HG03064 (cell line): Measurements from ENCODE around the gene MTMR3.

Source experiments
- ATAC-seq: cut with Tn5 transposase; IDR thresholded peaks from one replicate; pipeline ENCODE4 v1.9.1; 2021; ENCODE audit warnings: low read depth; ENCODE audit not compliant: unreplicated experiment

The MTMR3 gene

DNA sequence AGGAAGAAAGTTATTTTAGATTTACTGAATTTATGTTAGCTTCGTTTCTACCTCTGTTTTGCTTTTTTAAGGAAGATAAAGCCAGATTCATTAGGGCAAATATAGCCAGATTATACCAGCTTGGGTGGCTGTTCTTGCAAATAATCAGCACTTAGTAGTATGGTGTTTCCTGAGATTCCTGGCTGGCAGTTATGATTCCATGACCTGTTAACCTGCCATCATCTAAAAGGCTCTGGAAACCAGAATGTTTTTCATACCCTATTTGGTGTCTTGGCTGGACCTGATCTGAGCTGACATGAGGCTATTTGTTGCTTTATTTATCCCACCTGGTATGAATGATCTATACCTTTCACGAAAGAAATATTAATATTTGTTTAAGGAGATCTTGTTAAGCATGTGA lies 114.5 kb downstream of the MTMR3 start:
- no peak for ATAC-seq

- no peak for ATAC-seq
Measured at GRCh38 chr22:29998627-29999384, 115.8 kb downstream of the MTMR3 start.

DNA sequence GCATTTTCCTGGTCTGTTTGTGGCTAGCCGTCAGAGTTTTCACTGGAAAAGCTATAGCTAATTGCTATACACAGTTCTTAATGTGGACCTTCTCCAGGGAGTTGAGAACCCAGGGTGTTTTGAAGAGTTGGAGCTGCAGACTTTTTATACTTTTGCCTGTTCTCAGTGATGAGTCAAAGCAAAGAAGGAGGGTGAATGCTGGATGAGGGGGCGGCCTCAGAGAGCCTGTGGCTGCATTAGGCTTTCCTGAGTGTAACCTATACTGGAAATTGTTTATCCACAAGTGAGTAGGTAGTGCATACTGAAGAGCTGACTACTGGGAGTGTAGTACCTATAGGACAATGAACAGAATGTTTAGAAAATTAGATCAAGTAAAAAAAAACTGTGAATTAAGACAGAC lies 117.6 kb downstream of the MTMR3 start:
- no peak for ATAC-seq

GRCh38 chr22:30001459-30001858 lies 118.5 kb downstream of the MTMR3 start:
- ATAC-seq, result no peak

DNA sequence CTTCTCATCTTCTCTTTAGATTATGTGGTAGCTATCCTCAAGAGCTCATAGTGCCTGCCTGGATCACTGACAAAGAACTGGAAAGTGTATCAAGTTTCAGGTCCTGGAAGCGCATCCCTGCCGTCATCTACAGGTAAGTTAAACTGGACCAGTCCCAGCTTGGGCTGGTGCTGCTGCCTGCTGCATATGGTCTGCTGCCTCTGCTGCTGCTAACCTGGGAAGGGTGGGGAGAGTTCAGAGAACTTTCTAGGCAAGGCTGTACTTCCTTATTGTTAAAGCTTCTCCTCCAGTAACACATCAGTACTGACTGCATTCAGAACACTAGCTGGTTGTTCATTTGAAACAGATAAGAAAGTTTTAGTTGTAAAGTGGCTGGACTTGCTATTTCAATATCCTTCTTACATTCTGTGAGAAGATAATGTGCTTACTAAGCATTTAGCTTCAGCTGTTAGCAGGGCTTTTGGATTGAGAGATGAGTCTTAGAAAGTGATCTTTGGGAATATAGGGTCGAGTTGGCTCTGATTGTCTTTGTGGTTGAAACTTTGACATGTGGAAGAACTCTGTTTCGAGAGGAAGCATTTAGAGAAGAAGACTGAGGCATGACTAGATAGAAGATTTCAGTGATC lies 120.0 kb downstream of the MTMR3 start:
- no peak for ATAC-seq

DNA sequence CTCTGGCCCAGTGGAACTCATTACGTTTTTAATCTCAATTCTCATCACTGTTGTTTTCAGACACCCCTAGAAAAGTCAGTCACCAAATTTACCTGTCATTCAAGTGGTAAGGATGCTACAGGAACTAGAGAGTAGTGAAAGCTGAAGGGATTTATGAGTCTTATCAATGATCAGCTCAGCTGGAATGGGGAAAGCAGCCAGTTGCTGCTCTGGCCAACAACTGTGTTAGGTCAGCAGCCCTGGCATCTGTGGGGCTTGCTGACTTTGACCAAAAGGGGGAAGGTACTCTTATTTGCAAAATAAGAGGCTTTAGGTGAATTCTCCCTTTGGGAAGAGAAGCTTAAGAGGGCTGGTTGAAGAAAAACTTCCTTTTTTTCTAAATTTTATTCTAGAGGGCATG lies 121.1 kb downstream of the MTMR3 start:
- ATAC-seq, result no peak

DNA sequence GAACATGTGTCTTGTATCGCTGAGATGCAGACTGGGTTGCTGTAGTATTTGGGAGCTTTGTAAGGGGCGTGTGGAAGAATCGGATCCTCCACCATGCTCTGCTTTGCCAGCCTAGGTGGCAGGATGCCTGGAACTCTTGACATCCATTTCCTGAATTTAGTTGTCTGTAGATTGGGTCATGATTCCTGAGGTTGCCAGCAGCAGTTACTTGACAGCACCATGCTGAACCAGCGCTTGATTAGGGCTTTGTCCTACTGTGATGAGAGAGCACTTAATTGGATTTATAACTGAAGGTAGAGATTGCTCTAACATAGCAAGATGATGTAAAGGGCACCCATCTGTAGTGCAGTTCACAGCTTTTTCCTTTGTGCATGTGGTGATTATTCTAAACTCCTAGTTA lies 121.7 kb downstream of the MTMR3 start:
- no peak for ATAC-seq

DNA sequence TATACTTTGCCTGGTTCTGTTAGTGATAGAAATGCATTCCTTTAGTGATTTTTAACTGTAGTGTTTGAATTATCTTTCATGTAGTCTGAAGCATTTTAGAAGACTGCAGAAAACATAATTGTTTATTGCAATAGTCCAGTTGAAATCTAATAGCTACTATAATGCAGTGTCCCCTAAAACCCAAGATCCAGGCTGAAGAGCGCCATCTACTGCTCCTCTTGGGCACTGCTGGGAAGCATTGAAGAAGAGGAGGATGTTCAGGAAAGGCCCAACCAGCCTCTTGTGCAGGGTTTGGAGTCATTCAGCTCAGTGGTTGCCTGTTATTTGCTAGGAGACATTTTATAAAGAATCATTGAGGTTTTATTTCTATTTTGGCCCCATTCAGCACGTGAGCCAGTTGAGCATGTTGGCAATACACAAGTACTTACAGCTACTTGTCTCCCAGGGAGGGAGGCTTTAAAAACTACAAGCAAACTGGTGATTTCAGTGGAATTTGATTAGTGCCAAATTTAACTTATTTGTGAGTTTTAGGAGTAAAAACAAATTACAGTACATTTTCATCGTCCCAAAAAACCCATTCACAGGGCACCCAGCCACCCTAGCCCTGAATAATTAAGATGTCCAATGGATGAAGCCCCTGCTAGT lies 122.4 kb downstream of the MTMR3 start:
- ATAC-seq, result no peak

DNA sequence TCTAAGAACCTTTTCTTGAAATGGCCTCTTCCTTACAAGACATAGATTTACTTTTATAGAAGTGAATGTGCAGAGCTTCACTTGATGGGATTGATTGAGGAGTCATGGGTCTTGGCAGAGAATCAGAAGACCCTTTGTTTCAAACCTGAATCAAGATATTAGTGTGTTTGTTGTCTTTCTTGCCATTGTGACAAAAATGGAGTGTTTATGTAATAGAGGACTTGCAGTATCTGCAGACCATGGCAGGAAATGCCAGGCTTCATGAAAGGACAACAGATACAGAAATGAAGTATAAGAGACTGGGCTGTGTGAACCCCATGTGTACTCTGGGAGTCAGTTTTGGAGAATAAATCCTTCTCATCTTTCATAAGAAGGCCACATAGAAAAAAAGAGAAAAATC lies 124.4 kb downstream of the MTMR3 start:
- no peak for ATAC-seq

- no peak for ATAC-seq
Measured at GRCh38 chr22:30008401-30008800, 125.4 kb downstream of the MTMR3 start.

GRCh38 chr22:30009478-30009877 lies 126.5 kb downstream of the MTMR3 start:
- no peak for ATAC-seq

DNA sequence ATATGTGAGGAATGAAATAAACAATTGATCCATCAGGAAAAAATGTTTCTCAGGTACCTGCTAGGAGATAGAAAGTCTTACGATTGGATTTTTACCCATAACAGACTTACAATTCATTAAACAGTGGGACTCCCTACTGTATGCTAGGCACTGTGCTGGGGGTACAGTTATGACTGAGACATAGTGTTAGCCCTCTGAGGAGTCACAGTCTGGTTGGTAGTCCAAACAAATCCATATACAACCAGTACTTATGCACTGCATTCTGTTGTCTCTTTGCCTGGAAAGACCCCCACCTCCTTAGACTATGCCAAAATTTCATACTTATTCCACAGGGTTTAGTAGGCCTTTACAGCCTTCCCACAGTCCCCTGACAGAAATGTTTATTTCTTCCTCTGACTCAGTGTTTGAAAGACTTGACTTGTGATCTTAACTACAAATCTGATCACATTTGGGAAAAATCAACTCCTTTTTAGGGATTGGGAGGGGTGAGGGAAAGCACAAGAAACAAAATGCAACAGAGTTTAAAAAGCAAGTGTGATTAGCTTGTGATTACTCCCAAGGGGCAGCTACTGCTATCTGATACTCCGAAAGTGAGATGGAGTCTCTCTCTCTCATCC lies 127.9 kb downstream of the MTMR3 start:
- ATAC-seq, result no peak

DNA sequence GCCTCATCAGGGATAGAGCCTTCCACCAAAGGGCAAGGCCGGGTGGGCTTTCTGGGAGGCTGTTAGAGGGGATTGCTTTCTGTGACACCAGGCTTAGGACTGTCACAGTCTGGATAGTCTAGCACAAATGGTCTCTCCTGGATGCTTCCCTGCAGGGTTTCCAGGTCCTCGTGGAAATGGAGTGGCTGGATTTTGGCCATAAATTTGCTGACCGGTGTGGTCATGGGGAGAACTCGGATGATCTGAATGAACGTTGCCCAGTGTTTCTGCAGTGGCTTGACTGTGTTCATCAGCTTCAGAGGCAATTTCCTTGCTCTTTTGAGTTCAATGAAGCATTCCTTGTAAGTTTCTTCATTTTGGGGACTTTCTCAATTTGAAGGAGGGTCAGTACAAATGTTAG lies 130.2 kb downstream of the MTMR3 start:
- no peak for ATAC-seq

DNA sequence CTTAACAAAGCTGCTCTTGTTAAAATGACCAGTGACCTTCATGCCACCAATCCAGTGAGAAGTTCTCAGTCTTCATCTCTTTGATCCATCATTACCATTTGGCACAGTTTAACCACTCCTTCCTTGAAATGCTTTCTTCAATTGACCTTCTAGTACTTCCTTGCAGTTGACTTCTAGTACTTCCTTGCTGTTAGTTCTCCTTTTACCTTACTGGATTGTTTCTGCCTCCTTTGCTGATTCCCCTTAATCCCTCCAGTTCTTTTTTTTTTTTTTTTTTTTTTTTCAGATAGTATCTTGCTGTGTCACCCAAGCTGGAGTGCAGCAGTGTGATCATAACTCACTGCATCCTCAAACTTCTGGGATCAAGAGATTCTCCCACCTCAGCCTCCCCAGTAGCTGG lies 131.3 kb downstream of the MTMR3 start:
- no peak for ATAC-seq

DNA sequence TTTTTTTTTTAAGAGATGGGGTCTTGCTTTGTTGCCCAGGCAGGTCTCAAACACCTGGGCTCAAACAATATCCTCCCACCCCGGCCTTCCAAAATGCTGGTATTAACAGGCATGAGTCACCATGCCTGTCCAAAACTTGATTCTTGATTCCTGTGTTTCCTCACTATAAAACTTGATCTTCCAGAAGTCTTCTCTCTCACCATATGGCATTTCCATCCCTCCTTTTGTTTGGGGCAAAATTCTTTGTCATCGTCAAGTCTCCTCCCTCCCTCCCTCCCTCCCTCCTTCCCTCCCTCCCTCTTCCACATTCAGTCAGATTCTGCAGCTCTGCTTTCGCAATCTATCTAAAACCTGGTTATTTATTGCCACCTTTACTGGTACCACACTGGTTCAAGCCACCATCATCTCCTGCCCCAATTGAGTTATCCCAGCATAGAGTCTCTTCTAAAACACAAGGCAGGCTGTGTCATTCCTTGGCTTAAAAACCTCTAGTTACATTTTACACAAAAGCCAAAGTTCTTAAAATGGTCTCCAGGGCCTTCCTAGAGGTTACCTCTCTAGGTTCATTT lies 132.3 kb downstream of the MTMR3 start:
- ATAC-seq, result no peak

GRCh38 chr22:30015846-30016245 lies 132.9 kb downstream of the MTMR3 start:
- ATAC-seq, result no peak

DNA sequence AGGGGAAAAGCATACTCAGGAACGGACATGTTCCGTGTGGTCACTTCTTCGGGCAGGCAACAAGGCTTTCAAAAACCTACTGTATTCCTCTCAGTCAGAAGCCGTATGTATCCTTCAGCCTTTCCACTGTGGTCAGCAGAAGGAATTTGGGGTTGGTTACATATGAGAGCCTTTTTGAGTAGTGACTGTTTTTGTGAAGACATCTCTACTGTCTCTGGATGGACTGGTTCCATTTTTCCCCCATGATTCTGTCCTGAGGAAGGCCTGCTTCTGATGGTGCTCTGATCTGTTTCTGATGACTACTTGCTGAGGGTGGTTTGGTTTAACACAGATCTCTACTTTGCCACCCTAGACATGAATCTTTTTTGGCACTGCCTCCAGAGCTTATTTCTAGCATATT lies 133.6 kb downstream of the MTMR3 start:
- no peak for ATAC-seq

GRCh38 chr22:30017375-30018223 lies 134.6 kb downstream of the MTMR3 start:
- ATAC-seq, result no peak

- no peak for ATAC-seq
Measured at GRCh38 chr22:30020511-30020910, 137.5 kb downstream of the MTMR3 start.

GRCh38 chr22:30021338-30021737 lies 138.4 kb downstream of the MTMR3 start:
- no peak for ATAC-seq
